ENCODE results near the gene EHBP1L1.

GRCh38 chr11:65589444-65590239, 13.8 kb downstream of the EHBP1L1 start:
- TF ChIP-seq EP300 (IDR thresholded peaks at IDR 0.05): no peak
- TF ChIP-seq, protein P1, sequence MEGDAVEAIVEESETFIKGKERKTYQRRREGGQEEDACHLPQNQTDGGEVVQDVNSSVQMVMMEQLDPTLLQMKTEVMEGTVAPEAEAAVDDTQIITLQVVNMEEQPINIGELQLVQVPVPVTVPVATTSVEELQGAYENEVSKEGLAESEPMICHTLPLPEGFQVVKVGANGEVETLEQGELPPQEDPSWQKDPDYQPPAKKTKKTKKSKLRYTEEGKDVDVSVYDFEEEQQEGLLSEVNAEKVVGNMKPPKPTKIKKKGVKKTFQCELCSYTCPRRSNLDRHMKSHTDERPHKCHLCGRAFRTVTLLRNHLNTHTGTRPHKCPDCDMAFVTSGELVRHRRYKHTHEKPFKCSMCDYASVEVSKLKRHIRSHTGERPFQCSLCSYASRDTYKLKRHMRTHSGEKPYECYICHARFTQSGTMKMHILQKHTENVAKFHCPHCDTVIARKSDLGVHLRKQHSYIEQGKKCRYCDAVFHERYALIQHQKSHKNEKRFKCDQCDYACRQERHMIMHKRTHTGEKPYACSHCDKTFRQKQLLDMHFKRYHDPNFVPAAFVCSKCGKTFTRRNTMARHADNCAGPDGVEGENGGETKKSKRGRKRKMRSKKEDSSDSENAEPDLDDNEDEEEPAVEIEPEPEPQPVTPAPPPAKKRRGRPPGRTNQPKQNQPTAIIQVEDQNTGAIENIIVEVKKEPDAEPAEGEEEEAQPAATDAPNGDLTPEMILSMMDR (IDR thresholded peaks at IDR 0.05): no peak
- no peak for TF ChIP-seq POLR2A (IDR thresholded peaks at IDR 0.05)

All from ovary (tissue), 3 donors.